OCI-LY3 (cell line): ENCODE data around the gene ELOF1.
"Not testable (repeated sequence)": the region's sequence is repeated elsewhere in the genome, so short reads cannot be mapped to it uniquely, and the experiment has no call there.

ENCODE experiments used
- H2AFZ ChIP-seq: fragments of 200-600, 300-600 bp; shearing (Covaris generic); 2 replicates; pipeline ENCODE4 v1.6.0; 2014; ENCODE audit warnings: antibody characterized with exemption, low read depth, low read length
- H3K27ac ChIP-seq: fragments of 200-600, 300-600 bp; sonication (generic); 2 replicates; pipeline ENCODE4 v1.5.1; 2014; ENCODE audit warnings: mild to moderate bottlenecking, low read length, moderate library complexity, mixed read lengths
- H3K27me3 ChIP-seq: fragments of 200-600, 300-600 bp; sonication (generic); 2 replicates; pipeline ENCODE4 v1.6.1; 2014; ENCODE audit warnings: low read depth, low read length, mixed read lengths
- H3K36me3 ChIP-seq: fragments of 200-600, 300-600 bp; sonication (generic); replicated peaks from 2 replicates; pipeline ENCODE3; 2014; ENCODE audit warnings: low read depth, low read length, mixed read lengths
- H3K4me1 ChIP-seq: fragments of 300-600, 200-600 bp; sonication (generic); 2 replicates; pipeline ENCODE4 v1.6.1; 2014; ENCODE audit warnings: low read length, mixed read lengths
- H3K4me2 ChIP-seq: fragments of 200-600, 300-600 bp; sonication (generic); 2 replicates; pipeline ENCODE4 v1.6.1; 2014; ENCODE audit warnings: low read length, mixed read lengths
- H3K4me3 ChIP-seq: fragments of 300-600, 200-600 bp; sonication (generic); 2 replicates; pipeline ENCODE4 v1.5.1; 2014; ENCODE audit warnings: antibody characterized with exemption, mild to moderate bottlenecking, low read length, moderate library complexity
- H3K79me2 ChIP-seq: fragments of 300-600, 200-600 bp; shearing (Covaris generic); 2 replicates; pipeline ENCODE4 v1.6.1; 2014; ENCODE audit warnings: mild to moderate bottlenecking, low read length, mixed read lengths
- H3K9ac ChIP-seq: fragments of 300-600, 200-600 bp; shearing (Covaris generic); 2 replicates; pipeline ENCODE4 v1.6.0; 2014; ENCODE audit warnings: mild to moderate bottlenecking, low read length, moderate library complexity
- H3K9me3 ChIP-seq: fragments of 200-600, 300-600 bp; shearing (Covaris generic); 2 replicates; pipeline ENCODE4 v1.6.1; 2014; ENCODE audit warnings: low read length, mixed read lengths; ENCODE audit not compliant: insufficient read depth
- H4K20me1 ChIP-seq: fragments of 200-600, 300-600 bp; sonication (generic); 2 replicates; pipeline ENCODE4 v1.6.1; 2016; ENCODE audit warnings: low read length, mixed read lengths; ENCODE audit not compliant: insufficient read depth
- CTCF ChIP-seq: fragments of 200-600, 300-600 bp; sonication (generic); IDR thresholded peaks from 2 replicates; pipeline ENCODE4 v1.5.1; 2014; ENCODE audit warnings: antibody characterized with exemption, low read length, low read depth
- EZH2phosphoT487 ChIP-seq: fragments of 200-600 bp; shearing (Covaris generic); IDR thresholded peaks from 2 replicates; pipeline ENCODE4 v1.6.1; 2018; ENCODE audit warnings: antibody characterized with exemption, mixed run types, low read depth

ELOF1 gene

DNA sequence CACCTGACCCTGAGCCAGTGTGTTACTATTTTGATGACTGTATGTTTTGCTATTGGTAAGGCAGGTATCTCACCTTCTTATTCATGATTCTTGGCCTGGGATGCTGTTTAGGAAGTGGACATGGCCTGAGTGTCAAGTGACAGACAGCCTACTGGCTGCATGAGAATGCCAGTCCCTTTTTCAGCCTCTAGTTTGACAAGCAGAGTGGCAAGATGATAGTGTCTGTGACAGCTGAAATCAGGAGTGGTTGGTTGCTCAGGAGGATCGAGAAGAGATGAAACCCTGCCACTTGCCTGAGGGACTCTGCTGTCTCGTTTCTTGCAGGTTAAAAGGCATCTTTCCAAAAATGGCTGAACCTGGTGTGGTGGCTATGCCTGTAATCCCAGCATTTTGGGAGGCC is 7.1 kb upstream of the ELOF1 start:
- Histone ChIP-seq H3K4me2 (no peak overlapping the region), H3K4me1 (peaks cover 32% of the 10 kb centered on the region), H3K36me3 (peaks cover 3% of the 10 kb centered on the region)

GRCh38 chr19:11565649-11565980 is 6.6 kb upstream of the ELOF1 start:
- H4K20me1 ChIP-seq, H2AFZ ChIP-seq, H3K79me2 ChIP-seq, H3K9me3 ChIP-seq, H3K9ac ChIP-seq, H3K4me2 ChIP-seq, H3K27ac ChIP-seq, H3K27me3 ChIP-seq, H3K4me3 ChIP-seq, H3K36me3 ChIP-seq: not testable (repeated sequence)
- H3K4me1 ChIP-seq: peaks cover 36% of the 10 kb centered on the region

More for the DNA sequence above, 7.1 kb upstream of the ELOF1 start:
- no peaks in the 10 kb centered on the region for H3K27me3 ChIP-seq
- TF ChIP-seq EZH2phosphoT487 (no peak), CTCF (no peak)
- no peak overlapping the region for H2AFZ ChIP-seq
- H3K27ac ChIP-seq: no peak overlapping the region
- H4K20me1 ChIP-seq: no peaks in the 10 kb centered on the region
- H3K9ac ChIP-seq: no peak overlapping the region
- no peaks in the 10 kb centered on the region for H3K79me2 ChIP-seq
- H3K4me3 ChIP-seq: no peak overlapping the region
- H3K9me3 ChIP-seq: no peaks in the 10 kb centered on the region

DNA sequence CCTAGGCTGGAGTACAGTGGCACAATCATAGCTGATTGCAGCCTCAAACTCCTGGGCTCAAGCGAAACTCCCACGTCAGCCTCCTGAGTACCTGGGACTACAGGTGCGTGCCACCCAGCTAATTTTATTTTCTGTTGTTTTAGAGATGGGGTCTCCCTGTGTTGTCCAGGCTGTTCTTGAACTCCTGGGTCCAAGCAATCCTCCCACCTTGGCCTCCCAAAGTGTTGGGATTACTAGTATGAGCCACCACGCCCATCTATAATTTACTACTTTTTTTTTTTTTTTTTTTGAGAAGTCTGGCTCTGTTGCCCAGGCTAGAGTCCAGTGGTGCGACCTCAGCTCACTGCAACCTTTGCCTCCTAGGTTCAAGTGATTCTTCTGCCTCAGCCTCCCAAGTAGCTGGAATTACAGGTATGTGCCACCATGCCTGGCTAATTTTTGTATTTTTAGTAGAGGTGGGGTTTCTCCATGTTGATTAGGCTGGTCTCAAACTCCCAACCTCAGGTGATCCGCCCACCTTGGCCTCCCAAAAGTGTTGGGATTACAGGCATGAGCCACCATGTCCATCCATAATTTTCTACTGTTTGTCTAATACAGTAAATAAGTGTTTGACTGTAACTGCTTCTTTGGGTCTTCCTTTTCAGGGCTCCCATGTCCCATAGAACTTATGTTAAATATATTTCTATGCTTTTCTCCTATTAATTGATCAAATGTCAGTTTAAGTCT is 5.2 kb upstream of the ELOF1 start:
- H2AFZ ChIP-seq, H4K20me1 ChIP-seq, H3K27ac ChIP-seq, H3K27me3 ChIP-seq, H3K4me3 ChIP-seq, H3K9me3 ChIP-seq, H3K79me2 ChIP-seq, H3K9ac ChIP-seq, H3K36me3 ChIP-seq: not testable (repeated sequence)
- peaks cover 38% of the 10 kb centered on the region for H3K4me1 ChIP-seq
- peak overlapping the region; percentile 16; the same call in 1 of the 2 replicates for H3K4me2 ChIP-seq

DNA sequence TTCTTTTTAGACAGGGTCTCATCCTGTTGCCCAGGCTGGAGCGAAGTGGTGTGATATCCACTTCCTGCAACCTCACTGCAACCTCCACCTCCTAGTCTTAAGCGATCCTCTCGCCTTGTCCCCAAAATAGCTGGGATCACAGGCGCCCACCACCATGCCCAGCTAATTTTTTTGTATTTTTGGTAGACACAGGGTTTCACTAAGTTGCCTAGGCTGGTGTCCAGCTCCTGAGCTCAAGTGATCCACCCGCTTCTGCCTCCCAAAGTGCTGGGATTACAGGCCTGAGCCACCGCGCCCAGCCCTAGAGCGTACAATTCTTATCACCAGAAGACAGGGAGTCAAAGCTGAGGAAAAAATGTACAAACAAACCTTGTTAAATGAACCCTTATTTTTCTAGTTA is 4.5 kb upstream of the ELOF1 start:
- Histone ChIP-seq H3K4me1 (peaks cover 32% of the 10 kb centered on the region), H3K27ac (no peak overlapping the region)
- no peak for TF ChIP-seq CTCF
- TF ChIP-seq EZH2phosphoT487: no peak

DNA sequence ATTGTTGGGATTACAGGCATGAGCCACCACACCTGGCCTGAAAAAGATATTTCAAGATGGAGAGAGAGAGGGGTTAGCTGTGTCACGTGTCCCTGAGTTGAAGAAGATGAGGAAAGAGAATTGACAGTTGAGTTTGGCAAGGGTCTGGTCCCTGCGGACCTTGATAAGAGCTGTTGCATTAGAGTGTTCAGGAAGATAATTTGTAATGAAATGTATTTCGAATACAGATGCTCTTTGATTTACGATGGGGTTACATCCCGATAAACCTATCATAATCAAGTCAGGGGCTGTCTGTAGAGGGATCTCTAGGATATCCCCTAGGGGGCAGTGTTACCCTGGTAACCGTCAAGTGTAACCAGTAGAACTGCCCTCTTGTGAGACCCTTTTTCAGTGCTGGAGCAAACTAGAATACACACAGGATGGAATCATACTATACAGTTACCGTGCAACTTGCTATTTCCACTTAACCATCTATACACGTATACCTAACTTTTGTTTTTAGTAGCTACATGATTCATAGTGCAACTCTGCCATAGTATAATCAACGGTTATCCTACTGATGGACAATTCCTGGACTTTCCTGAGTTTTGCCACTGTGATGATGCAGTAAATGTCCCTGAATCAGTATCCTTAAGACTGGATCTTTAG is 1.5 kb upstream of the ELOF1 start:
- Histone ChIP-seq H3K79me2 (peaks cover 26% of the 10 kb centered on the region), H3K9me3 (no peaks in the 10 kb centered on the region), H3K27me3 (no peaks in the 10 kb centered on the region), H2AFZ (no peak overlapping the region), H3K36me3 (no peaks in the 10 kb centered on the region), H3K9ac (peak overlapping the region; percentile 65), H3K27ac (peak overlapping the region; percentile 24), H3K4me3 (peak overlapping the region; percentile 79), H3K4me1 (peaks cover 27% of the 10 kb centered on the region), H4K20me1 (peaks cover 18% of the 10 kb centered on the region; the same call in 1 of the 2 replicates), H3K4me2 (peak overlapping the region; percentile 86)
- TF ChIP-seq EZH2phosphoT487: no peak
- TF ChIP-seq CTCF: peak; percentile 94

More for the DNA sequence above, 4.5 kb upstream of the ELOF1 start:
- H3K4me3 ChIP-seq: no peak overlapping the region
- H4K20me1 ChIP-seq: no peaks in the 10 kb centered on the region
- H2AFZ ChIP-seq: no peak overlapping the region
- peaks cover 3% of the 10 kb centered on the region for H3K36me3 ChIP-seq
- H3K79me2 ChIP-seq: peaks cover 9% of the 10 kb centered on the region
- H3K9ac ChIP-seq: no peak overlapping the region
- no peaks in the 10 kb centered on the region for H3K27me3 ChIP-seq
- H3K9me3 ChIP-seq: no peaks in the 10 kb centered on the region
- no peak overlapping the region for H3K4me2 ChIP-seq
